Keratinocyte (primary cell): ENCODE data around the gene DAB1.

Experiments used
- CTCF ChIP-seq, 3 experiments: IDR thresholded peaks in 1 of 3; conservative IDR thresholded peaks in 1 of 3; optimal IDR thresholded peaks in 1 of 3; 2 replicates in 2 of 3; 3 replicates in 1 of 3; pipeline versions ENCODE3 to v1.5.1; 2011; ENCODE audit warnings: low read length in 3 of 3, mild to moderate bottlenecking in 3 of 3, moderate library complexity in 2 of 3, control low read depth in 1 of 3, inconsistent platforms in 1 of 3; ENCODE audit not compliant: insufficient read depth in 2 of 3; ENCODE audit errors: extremely low read depth in 1 of 3
- EZH2 ChIP-seq: IDR thresholded peaks from one replicate; pipeline ENCODE4 v1.6.1; 2012; ENCODE audit warnings: inconsistent platforms, mild to moderate bottlenecking, low read length, moderate library complexity

DNA sequence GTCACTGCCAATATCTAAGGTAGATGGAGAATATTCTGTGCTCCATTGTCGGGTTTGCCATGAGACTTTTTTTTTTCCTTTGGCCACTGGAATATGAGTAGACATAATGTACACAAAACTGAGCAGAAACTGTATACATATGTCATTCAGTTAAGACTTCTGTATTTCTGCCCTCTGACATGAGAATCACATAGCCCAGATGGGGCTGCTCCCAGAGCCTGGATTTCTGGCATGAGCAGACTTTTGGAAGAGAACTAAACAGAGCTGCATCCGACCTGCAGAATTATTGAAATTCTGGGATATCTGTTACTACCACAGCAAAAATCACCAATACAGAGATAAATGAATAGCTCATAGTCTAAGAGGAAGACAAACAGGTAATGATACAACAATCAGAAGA is 62.3 kb downstream of the DAB1 start:
- TF ChIP-seq CTCF (optimal IDR thresholded peaks at IDR 0.05 in 1 of 3, IDR thresholded peaks at IDR 0.05 in 1 of 3, conservative IDR thresholded peaks at IDR 0.05 in 1 of 3; ENCODE audit: extremely low read depth in 1 of 3, insufficient read depth in 2 of 3, low read length in 3 of 3) (no peak), EZH2 (no peak)
